HepG2 (cell line): ENCODE data around the gene VPS13D.

Source experiments
- HDAC1 ChIP-seq: sonication (generic); formaldehyde crosslinking; IDR thresholded peaks from 2 replicates; pipeline ENCODE4 v1.5.1; 2020; ENCODE audit warnings: mild to moderate bottlenecking, missing genetic modification reagents
- ZFP37 ChIP-seq: sonication (generic); formaldehyde crosslinking; IDR thresholded peaks from 2 replicates; pipeline ENCODE4 v1.4.0; 2020; ENCODE audit warnings: missing genetic modification reagents, borderline replicate concordance

DNA sequence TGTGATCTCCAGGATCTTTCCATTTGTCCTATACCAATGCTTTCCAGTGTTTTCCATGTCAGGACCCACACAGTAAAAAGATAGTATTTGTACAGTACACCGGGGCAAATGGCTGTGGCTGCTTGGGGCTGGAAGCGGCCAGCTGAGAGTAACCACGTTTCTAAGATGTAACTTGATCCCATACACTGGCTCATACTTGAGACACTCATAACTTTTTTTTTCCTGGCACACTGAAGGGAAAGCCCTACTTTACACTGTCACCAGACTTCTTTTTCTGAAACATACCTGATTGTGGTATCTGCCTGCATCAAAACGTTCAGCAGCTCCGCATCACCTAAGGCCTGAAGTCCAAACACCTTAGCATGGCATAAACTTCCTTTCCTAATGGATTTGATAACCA is 21.6 kb downstream of the VPS13D start:
- TF ChIP-seq ZFP37 (no peak), HDAC1 (CRISPR knock-in tag) (no peak)
